Neuron (in vitro differentiated cells): Measurements from ENCODE around the gene MEF2C.

Source experiments
- H2AFZ ChIP-seq: one replicate; pipeline ENCODE4 v1.6.1; 2013; ENCODE audit warnings: low read depth, mild to moderate bottlenecking, inconsistent platforms, low read length, moderate library complexity
- H3K27me3 ChIP-seq: one replicate; pipeline ENCODE4 v1.6.1; 2013; ENCODE audit warnings: low read length; ENCODE audit not compliant: insufficient read depth
- H3K36me3 ChIP-seq: one replicate; pipeline ENCODE4 v1.6.1; 2013; ENCODE audit warnings: low read length; ENCODE audit not compliant: insufficient read depth
- H3K4me1 ChIP-seq: one replicate; pipeline ENCODE4 v1.6.1; 2013; ENCODE audit warnings: low read length; ENCODE audit not compliant: insufficient read depth
- H3K4me3 ChIP-seq: 2 replicates; pipeline ENCODE4 v1.5.1; 2013; ENCODE audit warnings: mild to moderate bottlenecking, low read length, moderate library complexity
- H3K9me3 ChIP-seq: one replicate; pipeline ENCODE4 v1.6.1; 2013; ENCODE audit warnings: low read length

MEF2C gene

DNA sequence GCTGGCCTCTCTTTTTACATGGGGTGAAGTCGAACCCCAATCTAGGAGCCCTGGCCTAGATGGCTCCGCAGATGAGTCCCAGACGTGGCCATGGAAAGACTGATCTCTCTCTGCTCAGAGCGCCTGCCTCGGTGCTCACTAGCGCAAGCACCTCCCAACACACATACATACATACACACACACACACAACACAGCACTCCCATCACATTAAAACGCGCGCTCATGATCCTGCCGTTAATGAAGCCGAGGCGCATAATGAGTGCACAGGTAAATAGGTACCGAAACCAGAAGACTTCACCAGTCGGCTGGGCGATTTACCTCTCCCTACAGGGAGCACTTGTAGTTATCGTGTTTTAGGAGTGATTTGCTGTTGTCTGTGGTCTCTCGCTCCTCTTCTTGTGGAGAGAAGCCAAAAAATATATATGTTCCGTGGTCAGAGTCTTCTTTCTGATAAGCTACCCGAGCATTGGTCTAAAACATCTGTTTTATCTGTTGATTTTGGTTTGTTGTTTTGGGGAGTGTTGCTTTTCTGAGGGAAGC is 207.7 kb downstream of the MEF2C start:
- H3K27me3 ChIP-seq: no peaks in the 10 kb centered on the region
- no peak overlapping the region for H2AFZ ChIP-seq
- H3K36me3 ChIP-seq: peaks cover 6% of the 10 kb centered on the region
- peak overlapping the region; percentile 90 for H3K4me3 ChIP-seq
- peaks cover 29% of the 10 kb centered on the region for H3K4me1 ChIP-seq
- H3K9me3 ChIP-seq: no peaks in the 10 kb centered on the region

DNA sequence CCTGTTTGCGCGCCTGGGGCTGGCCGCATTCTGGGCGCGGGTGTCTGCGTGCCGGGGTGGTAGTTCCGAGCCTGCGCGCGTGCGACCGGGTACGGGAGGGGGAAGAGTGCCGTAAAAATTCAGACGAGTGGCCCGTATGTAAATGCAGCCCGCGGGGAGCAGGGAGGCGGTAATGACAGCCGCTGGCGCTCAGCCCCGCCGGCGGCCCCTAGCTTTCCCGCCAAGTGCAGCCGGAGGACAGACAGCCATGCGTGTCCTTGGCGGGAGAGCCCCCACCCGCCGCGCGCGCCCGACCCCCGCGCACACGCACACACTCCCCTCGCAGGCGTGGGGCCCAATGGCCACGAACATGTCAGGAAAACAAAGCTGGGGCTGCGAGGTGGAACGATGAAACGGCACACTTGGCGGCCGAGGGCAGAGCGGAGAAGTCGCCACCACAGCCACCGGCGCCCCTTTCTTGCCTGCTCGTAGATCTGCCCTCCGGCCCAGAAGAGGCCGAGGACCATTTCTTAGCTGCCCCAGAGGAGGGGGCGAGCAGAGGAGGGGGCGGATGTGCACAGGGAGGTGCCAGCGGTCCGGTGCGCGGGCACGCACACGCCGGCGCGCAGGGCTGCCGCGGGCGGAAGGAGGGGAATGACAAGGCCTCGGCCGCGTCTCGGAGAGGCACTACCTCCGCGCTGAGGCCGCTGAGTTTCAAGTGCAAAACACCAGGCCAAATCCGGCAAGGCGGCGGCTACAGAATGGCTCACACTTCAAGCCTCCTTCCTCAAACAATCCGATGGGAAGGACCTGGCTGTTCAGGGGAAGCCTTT is 208.4 kb downstream of the MEF2C start:
- H3K36me3 ChIP-seq: peaks cover 13% of the 10 kb centered on the region
- H3K4me3 ChIP-seq: peak overlapping the region; percentile 90
- H3K4me1 ChIP-seq: peaks cover 25% of the 10 kb centered on the region
- no peaks in the 10 kb centered on the region for H3K9me3 ChIP-seq
- H2AFZ ChIP-seq: no peak overlapping the region
- no peaks in the 10 kb centered on the region for H3K27me3 ChIP-seq

DNA sequence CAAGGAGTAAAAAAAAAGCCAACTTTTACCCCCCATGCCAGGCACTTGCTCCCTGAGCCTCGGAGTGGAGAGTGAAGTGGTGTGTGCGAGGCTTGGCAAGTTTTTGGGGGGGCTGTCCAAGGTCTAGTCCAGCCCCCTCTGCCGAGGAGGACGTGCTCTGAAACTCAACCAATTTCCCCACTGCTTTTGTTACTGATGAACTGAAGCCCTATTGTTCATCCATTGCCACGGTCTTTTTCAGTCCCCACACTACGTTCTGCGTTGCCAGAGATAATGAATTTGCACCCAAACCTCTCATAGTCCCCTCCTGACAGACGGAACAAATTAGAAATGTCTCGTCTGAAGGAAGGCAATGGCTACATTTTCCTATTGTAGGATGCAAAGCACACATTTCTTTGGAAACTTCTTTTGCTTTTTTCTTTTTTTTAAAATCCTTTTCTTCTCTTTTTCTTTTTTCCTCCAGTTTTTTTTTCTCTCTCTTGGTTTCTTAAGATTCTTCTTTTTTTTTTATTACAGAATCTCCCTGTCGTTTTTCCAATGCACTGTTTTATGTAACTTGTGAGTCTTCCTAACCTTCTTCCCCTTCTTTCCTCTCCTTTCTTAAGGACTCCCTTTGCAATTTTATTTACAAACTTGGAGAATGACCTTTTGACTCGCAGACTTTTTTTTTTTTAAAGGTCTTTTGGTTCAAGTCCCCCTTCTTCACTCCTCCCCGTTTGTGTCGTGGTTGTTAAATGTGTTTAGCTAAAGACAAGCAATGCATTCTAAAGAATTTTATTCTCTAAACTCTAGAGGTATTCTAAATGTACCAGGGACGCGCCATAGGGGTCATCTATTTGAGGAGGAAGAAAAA is 209.5 kb downstream of the MEF2C start:
- Histone ChIP-seq H3K9me3 (no peaks in the 10 kb centered on the region), H3K36me3 (peaks cover 19% of the 10 kb centered on the region), H3K4me3 (peak overlapping the region; percentile 90), H2AFZ (no peak overlapping the region), H3K4me1 (peaks cover 17% of the 10 kb centered on the region), H3K27me3 (no peaks in the 10 kb centered on the region)

- peaks cover 27% of the 10 kb centered on the region for H3K36me3 ChIP-seq
- H3K4me1 ChIP-seq: peaks cover 18% of the 10 kb centered on the region
- H3K4me3 ChIP-seq: peak overlapping the region; percentile 90
- no peaks in the 10 kb centered on the region for H3K27me3 ChIP-seq
- H2AFZ ChIP-seq: no peak overlapping the region
- no peaks in the 10 kb centered on the region for H3K9me3 ChIP-seq
Measured at GRCh38 chr5:88672644-88673252, 210.2 kb downstream of the MEF2C start.

DNA sequence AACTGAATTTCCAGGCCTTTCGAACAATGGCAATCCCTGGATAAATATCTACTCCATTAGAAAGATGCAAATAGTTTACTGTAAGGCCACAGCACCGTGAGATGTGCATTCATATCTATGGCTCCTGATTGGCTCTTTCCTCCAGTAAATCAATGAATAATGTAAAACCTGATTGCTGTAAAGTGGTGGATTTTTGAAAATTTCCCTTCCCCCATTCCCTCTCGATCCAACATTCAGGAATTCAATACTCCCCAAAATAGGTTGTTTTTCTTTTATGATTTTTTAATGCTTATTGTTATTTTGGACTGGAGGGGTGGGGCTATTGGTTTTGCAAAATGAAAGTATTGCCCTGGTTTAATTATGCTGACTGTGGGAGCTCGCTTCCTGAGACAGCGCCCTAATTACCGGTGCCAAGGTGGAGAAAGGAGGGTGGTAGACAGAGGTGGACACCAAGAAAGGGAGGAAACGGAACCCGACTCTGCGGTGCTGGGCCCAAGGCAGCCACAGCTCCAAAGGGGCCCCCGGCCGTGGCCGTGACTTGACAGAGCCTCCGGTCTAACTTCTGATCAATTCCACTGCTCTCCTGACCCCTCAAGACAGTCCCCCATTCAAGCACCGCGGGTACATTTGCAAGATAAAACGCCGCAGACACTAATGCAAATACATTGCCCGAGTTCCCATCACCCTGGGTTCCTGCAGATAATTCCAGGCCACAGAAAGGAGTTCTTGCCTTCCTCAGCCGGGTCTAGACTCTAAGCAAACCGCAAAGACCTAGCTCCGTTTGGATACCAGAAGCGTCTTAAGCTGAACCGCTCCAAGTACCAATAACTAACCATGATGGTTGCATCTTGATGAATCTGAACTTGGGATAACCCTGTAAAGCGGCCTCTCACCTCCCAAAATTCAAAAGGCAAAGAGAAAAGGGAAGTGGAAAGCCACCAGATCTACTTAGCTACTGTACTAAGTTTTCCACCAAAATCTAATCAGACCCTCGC is 211.2 kb downstream of the MEF2C start:
- Histone ChIP-seq H3K36me3 (peaks cover 36% of the 10 kb centered on the region), H3K9me3 (no peaks in the 10 kb centered on the region), H3K27me3 (no peaks in the 10 kb centered on the region), H3K4me1 (peaks cover 14% of the 10 kb centered on the region), H2AFZ (no peak overlapping the region), H3K4me3 (peak overlapping the region; percentile 90)

DNA sequence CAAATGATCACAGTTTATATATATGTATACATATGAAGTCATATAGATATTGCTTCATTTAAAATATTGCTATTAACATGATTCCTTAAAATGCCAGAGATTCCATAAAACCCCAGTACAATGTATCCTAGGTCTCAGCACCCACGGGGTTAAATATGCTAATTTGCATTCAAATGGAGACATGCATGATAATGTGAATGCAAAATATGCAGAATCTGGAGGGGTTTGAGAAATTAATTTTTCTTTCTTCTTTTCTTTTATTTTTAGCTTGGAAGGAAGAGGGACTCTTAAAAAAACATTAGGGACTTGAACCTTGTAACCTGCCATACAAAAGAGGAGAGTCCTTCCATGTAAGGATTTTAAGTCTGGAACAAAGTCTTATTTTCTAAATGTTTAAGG is 211.9 kb downstream of the MEF2C start:
- Histone ChIP-seq H3K27me3 (no peaks in the 10 kb centered on the region), H3K4me3 (peak overlapping the region; percentile 90)

GRCh38 chr5:88670461-88670860 is 212.5 kb downstream of the MEF2C start:
- H3K4me1 ChIP-seq: peaks cover 13% of the 10 kb centered on the region
- peak overlapping the region; percentile 90 for H3K4me3 ChIP-seq
- H3K27me3 ChIP-seq: no peaks in the 10 kb centered on the region

More for the DNA sequence above, 211.9 kb downstream of the MEF2C start:
- Histone ChIP-seq H3K9me3 (no peaks in the 10 kb centered on the region), H2AFZ (no peak overlapping the region), H3K36me3 (peaks cover 42% of the 10 kb centered on the region), H3K4me1 (peaks cover 14% of the 10 kb centered on the region)

GRCh38 chr5:88669371-88670050 is 213.5 kb downstream of the MEF2C start:
- Histone ChIP-seq H3K4me3 (peak overlapping the region; percentile 90), H3K27me3 (no peaks in the 10 kb centered on the region)

More at GRCh38 chr5:88670461-88670860, 212.5 kb downstream of the MEF2C start:
- Histone ChIP-seq H3K9me3 (no peaks in the 10 kb centered on the region), H2AFZ (no peak overlapping the region), H3K36me3 (peaks cover 43% of the 10 kb centered on the region)

GRCh38 chr5:88667496-88668201 is 215.3 kb downstream of the MEF2C start:
- Histone ChIP-seq H3K4me3 (peak overlapping the region; percentile 90), H3K27me3 (no peaks in the 10 kb centered on the region), H3K9me3 (no peaks in the 10 kb centered on the region), H3K36me3 (peaks cover 63% of the 10 kb centered on the region), H3K4me1 (peaks cover 32% of the 10 kb centered on the region), H2AFZ (no peak overlapping the region)

More at GRCh38 chr5:88669371-88670050, 213.5 kb downstream of the MEF2C start:
- H2AFZ ChIP-seq: no peak overlapping the region
- peaks cover 16% of the 10 kb centered on the region for H3K4me1 ChIP-seq
- H3K9me3 ChIP-seq: no peaks in the 10 kb centered on the region
- H3K36me3 ChIP-seq: peaks cover 53% of the 10 kb centered on the region
